HG03045 (cell line): ENCODE data around the gene UXT.

Source experiments
- ATAC-seq: cut with Tn5 transposase; IDR thresholded peaks from one replicate; pipeline ENCODE4 v1.9.1; 2021; ENCODE audit warnings: mild to moderate bottlenecking, moderate library complexity; ENCODE audit not compliant: unreplicated experiment

UXT gene

GRCh38 chrX:47649781-47650163 is 9.2 kb downstream of the UXT start:
- no peak for ATAC-seq

- no peak for ATAC-seq
Measured at GRCh38 chrX:47649271-47649670, 9.7 kb downstream of the UXT start.

- ATAC-seq = no peak
Measured at GRCh38 chrX:47648376-47648775, 10.6 kb downstream of the UXT start.

- no peak for ATAC-seq
Measured at GRCh38 chrX:47646636-47647035, 12.3 kb downstream of the UXT start.

- no peak for ATAC-seq
Measured at GRCh38 chrX:47645530-47645929, 13.4 kb downstream of the UXT start.

- ATAC-seq = no peak
Measured at GRCh38 chrX:47644557-47645091, 14.4 kb downstream of the UXT start.

GRCh38 chrX:47643926-47644325 is 15.1 kb downstream of the UXT start:
- ATAC-seq = no peak

GRCh38 chrX:47638816-47639215 is 20.2 kb downstream of the UXT start:
- no peak for ATAC-seq

GRCh38 chrX:47637546-47638195 is 21.3 kb downstream of the UXT start:
- ATAC-seq = peak; percentile 77

GRCh38 chrX:47634871-47635575 is 24.0 kb downstream of the UXT start:
- no peak for ATAC-seq

- no peak for ATAC-seq
Measured at GRCh38 chrX:47633689-47634590, 25.0 kb downstream of the UXT start.

GRCh38 chrX:47632666-47633065 is 26.3 kb downstream of the UXT start:
- ATAC-seq = no peak

- ATAC-seq = no peak
Measured at GRCh38 chrX:47631676-47632075, 27.3 kb downstream of the UXT start.

GRCh38 chrX:47629419-47630200 is 29.4 kb downstream of the UXT start, which contains the start of gene CFP:
Gene CFP, minus strand, starts transcription at chrX:47629930. Its CDS starts 86 bp downstream, at chrX:47629844.
- ATAC-seq = no peak

GRCh38 chrX:47628982-47629381 is 30.0 kb downstream of the UXT start:
- no peak for ATAC-seq

GRCh38 chrX:47625365-47625764 is 33.6 kb downstream of the UXT start:
- ATAC-seq = no peak

GRCh38 chrX:47623540-47624027 is 35.4 kb downstream of the UXT start:
- no peak for ATAC-seq

- no peak for ATAC-seq
Measured at GRCh38 chrX:47621851-47622250, 37.1 kb downstream of the UXT start.

- ATAC-seq = no peak
Measured at GRCh38 chrX:47620303-47620685, 38.7 kb downstream of the UXT start.
